AG08395 (cell line): ENCODE data around the gene MAGEA2B.
"Not testable (repeated sequence)": the region's sequence is repeated elsewhere in the genome, so short reads cannot be mapped to it uniquely, and the experiment has no call there.

Source experiments
- DNase-seq: peaks from one replicate; pipeline ENCODE4 v3.0.0; 2012; ENCODE audit warnings: mixed read lengths, low spot score

Gene MAGEA2B, protein sequence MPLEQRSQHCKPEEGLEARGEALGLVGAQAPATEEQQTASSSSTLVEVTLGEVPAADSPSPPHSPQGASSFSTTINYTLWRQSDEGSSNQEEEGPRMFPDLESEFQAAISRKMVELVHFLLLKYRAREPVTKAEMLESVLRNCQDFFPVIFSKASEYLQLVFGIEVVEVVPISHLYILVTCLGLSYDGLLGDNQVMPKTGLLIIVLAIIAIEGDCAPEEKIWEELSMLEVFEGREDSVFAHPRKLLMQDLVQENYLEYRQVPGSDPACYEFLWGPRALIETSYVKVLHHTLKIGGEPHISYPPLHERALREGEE

GRCh38 chrX:152713815-152714787 lies at the start of gene MAGEA2B:
TSS of gene MAGEA2B (plus strand) at chrX:152714628. CDS start at chrX:152717107, 2,479 bp downstream.
- DNase-seq, result not testable (repeated sequence)

DNA sequence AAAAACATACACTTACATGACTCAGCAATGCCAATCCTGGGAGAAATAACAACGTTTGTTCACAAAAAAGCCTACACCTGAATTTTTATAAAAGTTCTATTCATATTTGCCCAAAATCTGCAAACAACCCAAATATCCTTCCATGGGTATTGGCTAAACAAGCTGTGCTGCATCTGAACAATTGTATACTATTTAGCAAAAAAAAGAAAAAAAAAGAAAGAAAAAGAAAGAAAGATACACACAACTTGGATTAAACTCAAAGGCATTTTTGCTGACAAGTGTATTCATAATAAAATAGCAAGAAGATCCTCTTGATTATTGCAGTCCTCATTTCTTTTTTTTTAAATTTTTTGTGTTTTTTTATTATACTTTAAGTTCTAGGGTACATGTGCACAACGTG lies 40.3 kb upstream of the MAGEA2B start:
- DNase-seq, result no peak

GRCh38 chrX:152674652-152675051 lies 39.8 kb upstream of the MAGEA2B start:
- not testable (repeated sequence) for DNase-seq

GRCh38 chrX:152681012-152681411 lies 33.4 kb upstream of the MAGEA2B start:
- not testable (repeated sequence) for DNase-seq

DNA sequence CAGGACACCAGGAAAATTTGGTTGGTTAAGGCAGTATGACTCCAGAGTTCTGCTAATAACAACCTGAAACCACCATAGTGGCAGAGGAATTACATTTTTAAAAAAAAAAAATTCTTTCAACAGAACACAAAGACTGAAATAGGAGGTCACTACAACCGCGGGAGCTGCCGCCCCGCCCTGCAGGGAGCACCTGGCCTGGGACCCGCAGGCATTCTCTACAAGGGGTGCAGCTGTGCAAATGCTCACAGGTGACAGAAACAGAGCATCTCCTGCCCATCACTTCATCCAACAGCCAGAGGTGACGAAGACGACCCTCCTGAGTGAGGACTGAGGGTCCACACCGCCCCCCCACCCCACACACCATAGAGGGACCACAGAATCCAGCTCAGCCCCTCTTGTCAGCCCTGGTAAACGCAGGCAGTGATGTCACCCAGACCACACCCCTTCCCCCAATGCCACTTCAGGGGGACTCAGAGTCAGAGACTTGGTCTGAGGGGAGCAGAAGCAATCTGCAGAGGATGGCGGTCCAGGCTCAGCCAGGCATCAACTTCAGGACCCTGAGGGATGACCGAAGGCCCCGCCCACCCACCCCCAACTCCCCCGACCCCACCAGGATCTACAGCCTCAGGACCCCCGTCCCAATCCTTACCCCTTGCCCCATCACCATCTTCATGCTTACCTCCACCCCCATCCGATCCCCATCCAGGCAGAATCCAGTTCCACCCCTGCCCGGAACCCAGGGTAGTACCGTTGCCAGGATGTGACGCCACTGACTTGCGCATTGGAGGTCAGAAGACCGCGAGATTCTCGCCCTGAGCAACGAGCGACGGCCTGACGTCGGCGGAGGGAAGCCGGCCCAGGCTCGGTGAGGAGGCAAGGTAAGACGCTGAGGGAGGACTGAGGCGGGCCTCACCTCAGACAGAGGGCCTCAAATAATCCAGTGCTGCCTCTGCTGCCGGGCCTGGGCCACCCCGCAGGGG lies 16.2 kb upstream of the MAGEA2B start, which contains the start of gene MAGEA3:
Gene MAGEA3, plus strand, starts transcription at position 843 of the 980 bp plus-strand sequence. CDS start 2,039 bp downstream, outside the sequence.
- DNase-seq, result not testable (repeated sequence)

DNA sequence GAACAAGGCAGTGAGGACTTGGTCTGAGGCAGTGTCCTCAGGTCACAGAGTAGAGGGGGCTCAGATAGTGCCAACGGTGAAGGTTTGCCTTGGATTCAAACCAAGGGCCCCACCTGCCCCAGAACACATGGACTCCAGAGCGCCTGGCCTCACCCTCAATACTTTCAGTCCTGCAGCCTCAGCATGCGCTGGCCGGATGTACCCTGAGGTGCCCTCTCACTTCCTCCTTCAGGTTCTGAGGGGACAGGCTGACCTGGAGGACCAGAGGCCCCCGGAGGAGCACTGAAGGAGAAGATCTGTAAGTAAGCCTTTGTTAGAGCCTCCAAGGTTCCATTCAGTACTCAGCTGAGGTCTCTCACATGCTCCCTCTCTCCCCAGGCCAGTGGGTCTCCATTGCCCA lies 14.0 kb upstream of the MAGEA2B start:
- not testable (repeated sequence) for DNase-seq

- DNase-seq, result not testable (repeated sequence)
These were observed 7.9 kb upstream of the MAGEA2B start for GRCh38 chrX:152706500-152706899.

DNA sequence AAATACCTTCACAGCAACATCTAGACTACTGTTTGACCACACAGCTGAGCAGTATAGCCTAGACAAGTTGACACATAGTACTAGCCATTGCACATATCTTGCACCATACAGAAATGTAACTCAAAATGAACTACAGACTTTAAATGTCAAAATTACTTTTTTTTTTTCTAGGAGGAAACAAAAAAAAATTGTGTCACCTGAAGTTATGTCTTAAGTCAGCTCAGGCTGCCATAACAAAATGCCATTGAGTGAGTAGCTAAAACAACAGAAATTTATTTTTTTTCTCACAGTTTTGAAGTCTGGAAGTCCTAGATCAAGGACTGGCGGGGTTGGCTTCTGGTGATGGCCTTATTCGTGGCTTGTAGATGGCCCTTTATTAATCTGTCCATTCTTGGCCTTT lies 5.3 kb upstream of the MAGEA2B start, which contains the start of gene CSAG2:
Gene CSAG2, minus strand, starts transcription at position 101 of the 400 bp plus-strand sequence. CDS start 161 bp downstream, outside the sequence.
- not testable (repeated sequence) for DNase-seq

GRCh38 chrX:152713195-152713594 lies 1.2 kb upstream of the MAGEA2B start:
- DNase-seq, result not testable (repeated sequence)

DNA sequence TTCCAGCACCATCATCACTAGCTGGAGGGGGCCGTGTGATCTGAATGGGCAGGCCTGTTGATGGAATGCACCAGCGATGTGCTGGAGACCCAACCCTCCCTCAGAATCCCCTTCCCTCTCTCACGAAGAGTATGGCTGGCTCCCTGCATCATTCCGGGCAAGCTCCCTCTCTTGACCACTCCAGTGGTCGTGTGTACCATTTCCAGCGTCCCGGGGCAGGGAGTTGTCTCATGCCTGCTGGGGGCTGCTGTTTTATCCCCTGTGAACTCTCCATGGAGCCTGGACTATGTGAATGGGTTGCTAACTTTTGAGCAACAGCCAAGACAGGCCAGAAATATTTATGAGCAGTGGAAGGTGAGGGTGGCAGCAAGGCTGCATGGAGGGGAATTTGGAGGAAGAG lies 11.0 kb downstream of the MAGEA2B start:
- DNase-seq, result no peak

DNA sequence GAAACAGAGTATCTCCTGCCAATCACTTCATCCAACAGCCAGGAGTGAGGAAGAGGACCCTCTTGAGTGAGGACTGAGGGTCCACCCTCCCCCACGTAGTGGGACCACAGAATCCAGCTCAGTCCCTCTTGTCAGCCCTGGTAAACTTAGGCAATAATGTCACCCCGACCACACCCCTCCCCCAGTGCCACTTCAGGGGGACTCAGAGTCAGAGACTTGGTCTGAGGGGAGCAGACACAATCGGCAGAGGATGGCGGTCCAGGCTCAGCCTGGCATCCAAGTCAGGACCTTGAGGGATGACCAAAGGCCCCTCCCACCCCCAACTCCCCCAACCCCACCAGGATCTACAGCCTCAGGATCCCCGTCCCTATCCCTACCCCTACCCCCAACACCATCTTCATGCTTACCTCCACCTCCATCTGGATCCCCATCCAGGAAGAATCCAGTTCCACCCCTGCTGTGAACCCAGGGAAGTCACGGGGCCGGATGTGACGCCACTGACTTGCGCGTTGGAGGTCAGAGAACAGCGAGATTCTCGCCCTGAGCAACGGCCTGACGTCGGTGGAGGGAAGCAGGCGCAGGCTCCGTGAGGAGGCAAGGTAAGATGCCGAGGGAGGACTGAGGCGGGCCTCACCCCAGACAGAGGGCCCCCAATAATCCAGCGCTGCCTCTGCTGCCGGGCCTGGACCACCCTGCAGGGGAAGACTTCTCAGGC lies 19.0 kb downstream of the MAGEA2B start, which contains the start of the genes CSAG1 and MAGEA12:
Gene CSAG1, minus strand, starts transcription at position 461 of the 715 bp plus-strand sequence. CDS start 1,261 bp downstream, outside the sequence.
Gene MAGEA12, plus strand, starts transcription at position 497 of the 715 bp plus-strand sequence. CDS start 2,405 bp downstream, outside the sequence.
- DNase-seq, result no peak

DNA sequence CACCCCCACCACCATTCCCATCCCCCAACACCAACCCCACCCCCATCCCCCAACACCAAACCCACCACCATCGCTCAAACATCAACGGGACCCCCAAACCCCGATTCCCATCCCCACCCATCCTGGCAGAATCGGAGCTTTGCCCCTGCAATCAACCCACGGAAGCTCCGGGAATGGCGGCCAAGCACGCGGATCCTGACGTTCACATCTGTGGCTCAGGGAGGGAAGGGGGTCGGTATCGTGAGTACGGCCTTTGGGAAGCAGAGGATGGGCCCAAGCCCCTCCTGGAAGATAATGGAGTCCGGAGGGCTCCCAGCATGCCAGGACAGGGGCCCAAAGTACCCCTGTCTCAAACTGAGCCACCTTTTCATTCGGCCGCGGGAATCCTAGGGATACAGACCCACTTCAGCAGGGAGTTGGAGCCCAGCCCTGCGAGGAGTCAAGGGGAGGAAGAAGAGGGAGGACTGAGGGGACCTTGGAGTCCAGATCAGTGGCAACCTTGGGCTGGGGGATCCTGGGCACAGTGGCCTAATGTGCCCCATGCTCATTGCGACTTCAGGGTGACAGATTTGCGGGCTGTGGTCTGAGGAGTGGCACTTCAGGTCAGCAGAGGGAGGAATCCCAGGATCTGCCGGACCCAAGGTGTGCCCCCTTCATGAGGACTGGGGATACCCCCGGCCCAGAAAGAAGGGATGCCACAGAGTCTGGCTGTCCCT lies 19.9 kb downstream of the MAGEA2B start:
- not testable (repeated sequence) for DNase-seq

DNA sequence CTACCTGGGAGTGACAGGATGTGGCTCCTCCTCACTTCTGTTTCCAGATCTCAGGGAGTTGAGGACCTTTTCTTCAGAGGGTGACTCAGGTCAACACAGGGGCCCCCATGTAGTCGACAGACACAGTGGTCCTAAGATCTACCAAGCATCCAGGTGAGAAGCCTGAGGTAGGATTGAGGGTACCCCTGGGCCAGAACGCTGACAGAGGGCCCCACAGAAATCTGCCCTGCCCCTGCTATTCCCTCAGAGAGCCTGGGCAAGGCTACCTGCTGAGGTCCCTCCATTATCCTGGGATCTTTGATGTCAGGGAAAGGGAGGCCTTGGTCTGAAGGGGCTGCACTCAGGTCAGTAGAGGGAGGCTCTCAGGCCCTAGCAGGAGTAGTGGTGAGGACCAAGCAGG lies 20.7 kb downstream of the MAGEA2B start:
- DNase-seq, result no peak

- no peak for DNase-seq
These were observed 21.6 kb downstream of the MAGEA2B start for GRCh38 chrX:152735860-152736511.

GRCh38 chrX:152736528-152736927 lies 22.1 kb downstream of the MAGEA2B start:
- not testable (repeated sequence) for DNase-seq

- no peak for DNase-seq
These were observed 24.1 kb downstream of the MAGEA2B start for GRCh38 chrX:152738560-152738959.

DNA sequence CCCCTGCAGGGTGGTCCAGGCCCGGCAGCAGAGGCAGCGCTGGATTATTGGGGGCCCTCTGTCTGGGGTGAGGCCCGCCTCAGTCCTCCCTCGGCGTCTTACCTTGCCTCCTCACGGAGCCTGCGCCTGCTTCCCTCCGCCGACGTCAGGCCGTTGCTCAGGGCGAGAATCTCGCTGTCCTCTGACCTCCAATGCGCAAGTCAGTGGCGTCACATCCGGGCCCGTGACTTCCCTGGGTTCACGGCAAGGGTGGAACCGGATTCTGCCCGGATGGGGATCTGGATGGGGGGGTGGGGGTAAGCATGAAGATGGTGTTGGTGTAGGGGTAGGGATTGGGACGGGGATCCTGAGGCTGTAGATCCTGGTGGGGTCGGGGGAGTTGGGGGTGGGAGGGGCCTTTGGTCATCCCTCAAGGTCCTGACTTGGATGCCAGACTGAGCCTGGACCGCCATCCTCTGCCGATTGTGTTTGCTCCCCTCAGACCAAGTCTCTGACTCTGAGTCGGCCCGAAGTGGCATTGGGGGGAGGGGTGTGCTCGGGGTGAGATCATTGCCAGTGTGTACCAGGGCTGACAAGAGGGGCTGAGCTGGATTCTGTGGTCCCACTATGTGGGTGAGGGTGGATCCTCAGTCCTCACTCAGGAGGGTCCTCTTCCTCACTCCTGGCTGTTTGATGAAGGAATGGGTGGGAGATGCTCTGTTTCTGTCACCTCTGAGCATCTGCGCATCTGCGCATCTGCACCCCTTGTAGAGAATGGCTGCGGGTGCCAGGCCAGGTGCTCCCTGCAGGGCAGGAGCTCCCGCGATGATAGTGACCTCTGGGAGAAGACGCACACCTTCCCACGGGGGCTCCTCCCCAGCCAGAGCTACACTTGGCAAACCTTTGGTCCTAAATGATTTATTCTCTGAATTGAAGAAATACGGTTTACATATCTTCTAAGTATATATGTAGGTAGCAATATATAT lies 39.5 kb downstream of the MAGEA2B start, which contains the start of gene MAGEA2:
Gene MAGEA2, minus strand, starts transcription at position 157 of the 965 bp plus-strand sequence. CDS start 2,479 bp downstream, outside the sequence.
- not testable (repeated sequence) for DNase-seq

- DNase-seq, result not testable (repeated sequence)
These were observed 40.4 kb downstream of the MAGEA2B start for GRCh38 chrX:152754871-152755270.
